Fibroblast of skin of left quadriceps (primary cell): ENCODE results near the gene SDHC.
A peak's percentile ranks its signal among the peaks of the same experiment; 100 is the strongest.

Experiments
- DNase-seq, 2 experiments: peaks; one replicate each; pipeline ENCODE4 v3.0.0-alpha.2; 2013; ENCODE audit warnings: low read depth in 2 of 2

The SDHC gene

GRCh38 chr1:161314201-161314981, at the start of gene SDHC:
Gene SDHC (plus strand): TSS chr1:161314381. CDS start chr1:161314406, 25 bp downstream.
- DNase-seq, result peak; percentile 69 to 72

GRCh38 chr1:161265305-161265704, 48.9 kb upstream of the SDHC start:
- no peak for DNase-seq

- no peak for DNase-seq
These were observed 48.0 kb upstream of the SDHC start for GRCh38 chr1:161266202-161266601.

- no peak for DNase-seq
These were observed 47.3 kb upstream of the SDHC start for GRCh38 chr1:161266836-161267235.

- no peak for DNase-seq
These were observed 46.9 kb upstream of the SDHC start for GRCh38 chr1:161267321-161267720.

GRCh38 chr1:161273402-161273801, 40.8 kb upstream of the SDHC start:
- DNase-seq, result no peak

GRCh38 chr1:161274874-161275273, 39.3 kb upstream of the SDHC start:
- DNase-seq, result no peak

GRCh38 chr1:161282991-161283390, 31.2 kb upstream of the SDHC start:
- DNase-seq, result no peak

- DNase-seq, result no peak
These were observed 29.1 kb upstream of the SDHC start for GRCh38 chr1:161285113-161285512.

GRCh38 chr1:161285521-161285920, 28.7 kb upstream of the SDHC start:
- no peak for DNase-seq

- no peak for DNase-seq
These were observed 26.6 kb upstream of the SDHC start for GRCh38 chr1:161287482-161288054.

GRCh38 chr1:161290779-161291178, 23.4 kb upstream of the SDHC start:
- no peak for DNase-seq

GRCh38 chr1:161297415-161297814, 16.8 kb upstream of the SDHC start:
- DNase-seq, result no peak

GRCh38 chr1:161298116-161298515, 16.1 kb upstream of the SDHC start:
- DNase-seq, result no peak

- no peak for DNase-seq
These were observed 14.8 kb upstream of the SDHC start for GRCh38 chr1:161299347-161299746.

- DNase-seq, result no peak
These were observed 13.7 kb upstream of the SDHC start for GRCh38 chr1:161300478-161300877.

- no peak for DNase-seq
These were observed 9.0 kb upstream of the SDHC start for GRCh38 chr1:161304927-161305866.

GRCh38 chr1:161305867-161306519, 8.2 kb upstream of the SDHC start:
- peak; percentile 11 to 21 for DNase-seq

GRCh38 chr1:161307230-161307768, 6.9 kb upstream of the SDHC start:
- DNase-seq, result peak; percentile 22 to 24

- DNase-seq, result no peak
These were observed 6.1 kb upstream of the SDHC start for GRCh38 chr1:161307892-161308638.

- no peak for DNase-seq
These were observed 4.3 kb upstream of the SDHC start, which contains the start of gene MPZ for GRCh38 chr1:161309868-161310267. Gene MPZ (minus strand): TSS chr1:161309968. CDS start chr1:161309905, 63 bp downstream.
